WERI-Rb-1 (cell line): ENCODE results near the gene DAB1.

Experiments
- DNase-seq: peaks from one replicate; pipeline ENCODE4 v3.0.0-alpha.2; 2020
- H3K27ac ChIP-seq: fragments of 250-450 bp; sonication (Bioruptor Pico); 2 replicates; pipeline ENCODE4 v1.5.1; 2020; ENCODE audit warnings: mild to moderate bottlenecking, moderate library complexity
- H3K27me3 ChIP-seq: fragments of 250-450 bp; sonication (Bioruptor Pico); 2 replicates; pipeline ENCODE4 v1.5.1; 2021; ENCODE audit warnings: mild to moderate bottlenecking, low read depth, moderate library complexity; ENCODE audit not compliant: insufficient read depth, severe bottlenecking
- H3K36me3 ChIP-seq: fragments of 250-450 bp; sonication (Bioruptor Pico); 2 replicates; pipeline ENCODE4 v1.5.1; 2020; ENCODE audit warnings: mild to moderate bottlenecking, moderate library complexity
- H3K4me3 ChIP-seq: 2 replicates; pipeline ENCODE4 v1.5.1; 2011; ENCODE audit warnings: low read depth, mild to moderate bottlenecking, control low read depth, low read length
- H3K9me3 ChIP-seq: fragments of 250-450 bp; sonication (Bioruptor Pico); 2 replicates; pipeline ENCODE4 v1.5.1; 2021; ENCODE audit warnings: mild to moderate bottlenecking, moderate library complexity; ENCODE audit not compliant: severe bottlenecking
- CTCF ChIP-seq: IDR thresholded peaks from 2 replicates; pipeline ENCODE4 v1.5.1; 2011; ENCODE audit warnings: low read depth, mild to moderate bottlenecking, control low read depth, inconsistent platforms, low read length

DAB1 gene

GRCh38 chr1:56964349-56965017 is 459.4 kb downstream of the DAB1 start:
- H3K27me3 ChIP-seq: no peaks in the 10 kb centered on the region
- TF ChIP-seq CTCF: no peak

GRCh38 chr1:56963667-56964066 is 460.2 kb downstream of the DAB1 start:
- no peak for DNase-seq
- TF ChIP-seq CTCF: no peak
- Histone ChIP-seq H3K4me3 (no peak overlapping the region), H3K9me3 (no peaks in the 10 kb centered on the region), H3K27ac (no peak overlapping the region), H3K36me3 (no peaks in the 10 kb centered on the region), H3K27me3 (no peaks in the 10 kb centered on the region)

More at GRCh38 chr1:56964349-56965017, 459.4 kb downstream of the DAB1 start:
- H3K36me3 ChIP-seq: no peaks in the 10 kb centered on the region
- no peak overlapping the region for H3K27ac ChIP-seq
- no peak for DNase-seq
- H3K9me3 ChIP-seq: no peaks in the 10 kb centered on the region
- no peak overlapping the region for H3K4me3 ChIP-seq

- Histone ChIP-seq H3K36me3 (no peaks in the 10 kb centered on the region), H3K9me3 (no peaks in the 10 kb centered on the region), H3K27me3 (no peaks in the 10 kb centered on the region), H3K4me3 (no peak overlapping the region), H3K27ac (no peak overlapping the region)
- TF ChIP-seq CTCF: no peak
- DNase-seq: no peak
These were observed 462.4 kb downstream of the DAB1 start for GRCh38 chr1:56961426-56961825.

GRCh38 chr1:56958526-56958925 is 465.3 kb downstream of the DAB1 start:
- DNase-seq: peak; percentile 60
- H3K27ac ChIP-seq: no peak overlapping the region

GRCh38 chr1:56957931-56958330 is 465.9 kb downstream of the DAB1 start:
- no peak for TF ChIP-seq CTCF
- Histone ChIP-seq H3K27me3 (no peaks in the 10 kb centered on the region), H3K36me3 (no peaks in the 10 kb centered on the region), H3K4me3 (no peak overlapping the region), H3K27ac (no peak overlapping the region), H3K9me3 (no peaks in the 10 kb centered on the region)
- no peak for DNase-seq

More at GRCh38 chr1:56958526-56958925, 465.3 kb downstream of the DAB1 start:
- no peaks in the 10 kb centered on the region for H3K9me3 ChIP-seq
- no peak overlapping the region for H3K4me3 ChIP-seq
- H3K36me3 ChIP-seq: no peaks in the 10 kb centered on the region
- H3K27me3 ChIP-seq: no peaks in the 10 kb centered on the region
- no peak for TF ChIP-seq CTCF

- no peak for TF ChIP-seq CTCF
- Histone ChIP-seq H3K27me3 (peaks cover 3% of the 10 kb centered on the region), H3K4me3 (no peak overlapping the region), H3K9me3 (no peaks in the 10 kb centered on the region), H3K36me3 (no peaks in the 10 kb centered on the region), H3K27ac (no peak overlapping the region)
- no peak for DNase-seq
These were observed 469.2 kb downstream of the DAB1 start for GRCh38 chr1:56954664-56955063.
